Duodenal mucosa (tissue), 2 donors: ENCODE results near the gene ADARB1.
A peak's percentile ranks its signal among the peaks of the same experiment; 100 is the strongest.

Source experiments
- H3K27ac ChIP-seq: one replicate; pipeline ENCODE4 v1.7.0; 2013; ENCODE audit warnings: low read depth, low read length
- H3K27me3 ChIP-seq, 2 donors: one replicate each; pipeline ENCODE4 v1.7.0; 2013; ENCODE audit warnings: low read length in 2 of 2, control low read depth in 1 of 2; ENCODE audit not compliant: insufficient read depth in 2 of 2, control insufficient read depth in 1 of 2
- H3K36me3 ChIP-seq, 2 donors: one replicate each; pipeline ENCODE4 v1.7.0; 2013; ENCODE audit warnings: low read length in 2 of 2, control low read depth in 1 of 2; ENCODE audit not compliant: insufficient read depth in 2 of 2, control insufficient read depth in 1 of 2
- H3K4me1 ChIP-seq, 2 donors: one replicate each; pipeline ENCODE4 v1.7.0; 2013; ENCODE audit warnings: low read length in 2 of 2, control low read depth in 1 of 2; ENCODE audit not compliant: insufficient read depth in 2 of 2, control insufficient read depth in 1 of 2
- H3K4me3 ChIP-seq, 2 donors: one replicate each; pipeline ENCODE4 v1.7.0; 2013; ENCODE audit warnings: low read length in 2 of 2, low read depth in 1 of 2
- H3K9ac ChIP-seq, 2 donors: one replicate each; pipeline ENCODE4 v1.7.0; 2013; ENCODE audit warnings: low read length in 2 of 2, low read depth in 1 of 2
- H3K9me3 ChIP-seq, 2 donors: one replicate each; pipeline ENCODE4 v1.7.0; 2013; ENCODE audit warnings: low read length in 2 of 2, control low read depth in 1 of 2; ENCODE audit not compliant: control insufficient read depth in 1 of 2

ADARB1 gene

DNA sequence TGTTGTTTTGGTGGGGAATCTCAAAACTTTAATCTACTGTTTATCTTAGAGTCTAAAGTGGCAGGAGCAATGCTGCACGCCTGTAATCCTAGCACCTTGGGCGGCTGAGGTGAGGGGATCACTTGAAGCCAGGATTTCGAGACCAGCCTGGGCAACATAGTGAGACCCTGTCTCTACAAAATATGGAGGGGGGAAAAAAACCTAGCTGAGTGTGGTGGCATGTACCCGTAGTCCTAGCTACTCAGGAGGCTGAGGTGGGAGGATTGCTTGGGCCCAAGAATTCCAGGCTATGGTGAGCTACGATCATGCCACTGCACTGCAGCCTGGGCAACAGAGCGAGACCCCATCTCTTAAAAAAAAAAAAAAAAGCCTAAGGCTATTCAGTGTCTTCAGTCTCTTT, 175.2 kb downstream of the ADARB1 start:
- Histone ChIP-seq H3K36me3 (no peaks in the 10 kb centered on the region), H3K9ac (no peak overlapping the region), H3K27me3 (peaks cover 4 to 16% of the 10 kb centered on the region in 2 donors), H3K9me3 (no peaks in the 10 kb centered on the region), H3K27ac (no peak overlapping the region), H3K4me3 (no peak overlapping the region), H3K4me1 (no peaks in the 10 kb centered on the region)

DNA sequence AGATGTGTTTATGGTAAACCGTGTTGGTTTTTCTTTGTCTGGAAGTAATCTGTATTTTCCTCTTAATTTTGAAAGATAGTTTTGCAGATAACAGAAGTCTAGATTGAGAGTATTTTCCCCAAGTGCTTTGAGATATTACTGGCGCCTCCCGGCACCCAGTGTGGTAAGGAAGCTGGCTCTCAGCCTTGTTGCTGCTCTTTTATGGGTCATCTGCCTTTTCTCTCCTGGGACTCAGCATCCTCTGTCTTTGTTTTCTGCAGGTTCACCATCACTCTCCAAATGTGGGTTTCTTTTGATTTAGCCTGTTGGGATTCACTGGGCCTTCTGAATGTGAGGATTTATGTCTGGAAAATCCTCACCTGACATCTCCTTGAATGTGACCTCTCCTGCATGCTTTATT, 175.9 kb downstream of the ADARB1 start:
- Histone ChIP-seq H3K27me3 (peaks cover 4 to 17% of the 10 kb centered on the region in 2 donors), H3K9ac (no peak overlapping the region), H3K9me3 (no peaks in the 10 kb centered on the region), H3K4me3 (no peak overlapping the region), H3K27ac (no peak overlapping the region), H3K36me3 (no peaks in the 10 kb centered on the region), H3K4me1 (no peaks in the 10 kb centered on the region)

DNA sequence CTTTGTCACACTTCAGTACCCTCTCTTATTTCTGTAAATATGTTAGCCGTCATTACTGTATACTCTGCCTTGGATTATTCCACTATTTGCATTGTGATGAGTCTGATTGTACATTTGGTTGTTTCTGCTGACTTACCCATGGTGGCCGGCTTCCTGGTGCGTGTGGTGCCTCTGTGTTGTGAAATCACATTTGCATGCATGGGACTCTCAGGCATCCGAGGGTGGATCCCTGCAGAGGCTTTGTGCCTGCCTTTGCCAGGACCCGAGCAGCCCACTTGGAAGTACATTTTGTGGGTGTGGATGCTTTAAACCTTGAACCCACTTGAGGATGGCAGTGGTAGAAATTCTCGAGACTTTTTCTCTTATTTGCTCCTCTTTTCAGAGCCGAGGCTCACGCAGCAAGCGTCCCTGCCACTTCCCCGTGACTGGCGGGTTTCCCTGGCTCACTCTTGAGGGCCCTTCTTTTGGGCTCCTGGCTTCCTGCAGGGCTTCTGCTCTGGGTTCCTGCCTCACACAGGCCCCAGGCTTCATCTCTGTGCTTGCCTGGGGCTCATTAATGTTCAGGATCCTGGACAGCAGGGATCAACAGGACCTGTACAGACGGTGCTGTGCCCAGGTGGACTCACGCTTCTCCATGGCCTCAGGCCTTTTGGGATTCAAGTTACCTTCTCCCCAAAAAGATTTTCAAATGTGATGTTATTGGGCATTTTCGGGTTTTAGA, 176.7 kb downstream of the ADARB1 start:
- Histone ChIP-seq H3K36me3 (no peaks in the 10 kb centered on the region), H3K4me3 (no peak overlapping the region), H3K9ac (no peak overlapping the region), H3K9me3 (no peaks in the 10 kb centered on the region), H3K4me1 (no peaks in the 10 kb centered on the region), H3K27me3 (peaks cover 8 to 15% of the 10 kb centered on the region in 2 donors), H3K27ac (no peak overlapping the region)

DNA sequence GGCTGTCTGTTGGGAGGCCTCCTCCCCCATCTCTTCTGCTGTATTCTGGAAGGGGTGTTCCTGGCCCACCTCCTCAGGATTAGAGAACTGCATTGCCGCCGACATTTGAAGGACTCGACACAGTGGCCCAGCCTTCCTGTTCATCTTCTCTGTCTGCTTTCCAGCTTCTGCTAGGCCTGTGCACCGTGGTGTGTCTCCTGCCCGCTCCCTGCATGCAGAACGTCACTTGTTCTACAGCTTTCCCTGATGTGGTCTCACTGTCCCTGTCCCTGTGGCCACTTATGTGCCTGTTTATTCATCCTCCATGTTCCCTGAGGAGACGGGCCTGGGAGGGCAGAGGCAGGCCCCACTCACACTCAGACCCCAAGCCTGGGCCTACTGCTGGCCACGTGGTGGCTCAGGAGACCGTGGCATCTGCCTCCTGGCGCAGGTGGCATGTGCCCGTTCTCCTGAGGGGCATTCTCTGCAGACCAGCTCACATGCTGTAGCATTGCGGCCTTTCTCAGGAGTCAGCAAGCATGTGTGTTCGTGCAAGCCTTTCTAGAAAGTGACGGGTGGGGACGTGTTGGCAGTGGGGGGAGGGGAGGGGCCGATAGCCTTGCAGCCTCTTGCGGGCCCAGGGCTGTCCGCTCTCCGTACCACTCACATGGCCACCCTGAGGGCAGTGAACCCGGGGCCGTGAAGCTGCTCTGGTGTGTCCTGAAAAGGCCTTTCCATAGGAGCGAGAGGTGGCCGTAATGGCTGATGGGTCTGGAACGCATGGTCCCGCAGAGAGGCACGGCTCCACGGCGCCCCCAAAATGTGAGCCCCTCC, 177.5 kb downstream of the ADARB1 start:
- Histone ChIP-seq H3K4me1 (no peaks in the 10 kb centered on the region), H3K9ac (no peak overlapping the region), H3K27ac (no peak overlapping the region), H3K4me3 (no peak overlapping the region), H3K9me3 (no peaks in the 10 kb centered on the region), H3K36me3 (no peaks in the 10 kb centered on the region), H3K27me3 (peaks cover 14 to 17% of the 10 kb centered on the region in 2 donors)

DNA sequence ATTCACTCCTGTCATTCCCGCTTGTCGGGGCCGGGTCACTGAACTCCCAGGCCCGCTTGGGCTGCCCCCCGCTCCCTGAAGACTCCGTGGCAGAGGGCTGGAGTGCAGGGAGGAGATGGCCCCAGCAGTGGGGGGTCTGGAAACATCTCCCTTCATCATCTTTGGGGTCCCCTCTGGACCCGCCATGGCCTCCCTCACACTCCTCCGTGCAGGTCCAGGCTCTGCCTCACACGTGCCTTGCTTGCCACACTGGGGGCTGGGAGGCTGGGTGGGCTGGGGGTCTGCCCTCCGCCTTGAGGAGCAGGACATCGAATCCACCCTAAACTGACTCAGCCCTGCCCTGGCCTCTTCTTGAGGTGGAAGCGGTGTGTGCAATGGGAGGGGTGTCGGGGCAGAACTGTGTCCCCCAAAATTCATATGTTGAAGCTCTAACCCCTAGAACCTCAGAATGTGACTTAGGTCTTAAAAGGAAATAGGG, 178.1 kb downstream of the ADARB1 start:
- Histone ChIP-seq H3K4me1 (peaks cover 0 to under 1% of the 10 kb centered on the region in 2 donors), H3K27me3 (peaks cover 20 to 21% of the 10 kb centered on the region in 2 donors), H3K27ac (no peak overlapping the region), H3K9ac (no peak overlapping the region), H3K4me3 (no peak overlapping the region), H3K9me3 (no peaks in the 10 kb centered on the region), H3K36me3 (no peaks in the 10 kb centered on the region)

DNA sequence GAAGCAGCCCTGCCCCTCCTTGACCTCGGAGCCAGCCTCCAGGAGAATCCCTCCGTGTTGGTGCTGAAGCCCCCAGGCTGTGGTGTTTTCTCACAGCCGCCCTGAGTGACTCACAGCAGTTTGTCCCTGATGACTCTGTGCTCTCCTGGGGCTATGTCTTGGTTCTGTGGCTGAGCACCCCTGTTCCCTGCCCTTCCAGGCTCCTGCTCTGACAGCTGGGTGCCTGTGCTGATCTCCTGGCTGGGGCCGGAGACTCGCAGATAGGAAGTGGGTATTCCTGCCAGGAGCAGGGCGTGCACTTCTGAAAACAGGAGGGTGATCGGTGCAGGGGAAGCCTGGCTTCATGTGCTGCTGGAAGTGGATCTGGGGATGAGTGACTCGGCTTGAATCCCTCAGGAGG, 178.8 kb downstream of the ADARB1 start:
- H3K4me1 ChIP-seq: peaks cover 0 to 4% of the 10 kb centered on the region in 2 donors
- H3K36me3 ChIP-seq: no peaks in the 10 kb centered on the region
- H3K9me3 ChIP-seq: no peaks in the 10 kb centered on the region
- no peak overlapping the region for H3K27ac ChIP-seq
- H3K9ac ChIP-seq: no peak overlapping the region
- peaks cover 26 to 27% of the 10 kb centered on the region in 2 donors for H3K27me3 ChIP-seq
- no peak overlapping the region for H3K4me3 ChIP-seq

DNA sequence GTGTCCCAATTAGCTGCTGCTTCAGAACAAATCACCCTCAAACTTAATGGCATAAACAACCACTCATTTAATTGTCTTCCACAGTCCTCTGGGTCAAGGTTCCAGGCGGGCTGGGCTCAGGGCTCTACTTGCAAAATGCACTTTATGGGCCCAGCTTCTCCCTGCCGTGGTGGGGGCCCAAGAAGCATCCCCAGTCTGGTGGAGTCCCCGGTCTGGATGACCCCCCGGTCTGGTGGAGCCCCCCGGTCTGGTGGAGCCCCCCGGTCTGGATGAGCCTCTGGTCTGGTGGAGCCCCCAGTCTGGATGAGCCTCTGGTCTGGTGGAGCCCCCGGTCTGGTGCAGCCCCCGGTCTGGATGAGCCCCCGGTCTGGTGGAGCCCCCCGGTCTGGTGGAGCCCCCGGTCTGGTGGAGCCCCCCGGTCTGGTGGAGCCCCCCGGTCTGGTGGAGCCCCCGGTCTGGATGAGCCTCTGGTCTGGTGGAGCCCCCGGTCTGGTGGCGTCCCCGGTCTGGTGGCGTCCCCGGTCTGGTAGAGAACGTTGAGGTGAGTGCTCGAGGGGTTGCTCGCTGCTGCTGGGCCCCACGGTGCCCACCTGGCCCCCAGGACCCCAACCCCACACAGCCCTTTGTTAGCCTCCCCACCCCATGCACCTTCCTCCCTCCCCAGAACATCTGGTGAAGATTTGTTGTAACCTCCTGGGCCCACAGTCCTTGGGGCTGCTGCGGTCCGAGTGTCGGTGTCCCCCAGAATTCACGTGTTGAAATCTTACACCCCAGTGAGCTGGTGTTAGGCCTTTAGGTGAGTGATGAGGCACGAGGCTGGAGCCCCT, 179.5 kb downstream of the ADARB1 start:
- Histone ChIP-seq H3K9ac (no peak overlapping the region), H3K27me3 (peaks cover 24 to 30% of the 10 kb centered on the region in 2 donors), H3K27ac (no peak overlapping the region), H3K9me3 (no peaks in the 10 kb centered on the region), H3K36me3 (no peaks in the 10 kb centered on the region), H3K4me1 (peaks cover 0 to 4% of the 10 kb centered on the region in 2 donors), H3K4me3 (no peak overlapping the region)

DNA sequence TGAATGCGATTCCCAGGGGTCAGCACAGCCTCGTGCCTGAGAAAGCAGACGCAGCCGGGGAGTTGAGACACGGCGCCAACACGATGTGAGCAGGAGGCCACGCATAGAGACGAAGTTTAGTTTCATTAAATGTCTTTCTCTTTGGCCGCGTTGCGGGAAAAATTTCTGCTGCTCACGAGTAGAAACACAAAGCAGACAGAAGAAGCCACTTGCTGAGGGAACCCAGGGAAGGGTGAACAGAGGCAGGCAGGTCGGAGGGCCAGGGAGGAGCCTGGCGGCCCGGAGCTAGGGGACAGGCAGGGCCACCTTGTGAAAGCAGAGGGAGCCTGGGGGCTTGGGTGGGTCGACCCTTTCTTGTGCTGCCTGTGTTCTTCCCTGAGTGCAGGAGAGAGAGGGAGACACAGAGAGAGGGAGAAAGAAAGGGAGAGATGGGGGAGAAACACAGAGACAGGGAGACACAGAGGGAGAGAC, 180.1 kb downstream of the ADARB1 start:
- H3K4me1 ChIP-seq: peaks cover 0 to 4% of the 10 kb centered on the region in 2 donors
- H3K9ac ChIP-seq: no peak overlapping the region
- H3K9me3 ChIP-seq: no peaks in the 10 kb centered on the region
- no peak overlapping the region for H3K4me3 ChIP-seq
- H3K27ac ChIP-seq: no peak overlapping the region
- H3K27me3 ChIP-seq: peaks cover 23 to 31% of the 10 kb centered on the region in 2 donors
- no peaks in the 10 kb centered on the region for H3K36me3 ChIP-seq

DNA sequence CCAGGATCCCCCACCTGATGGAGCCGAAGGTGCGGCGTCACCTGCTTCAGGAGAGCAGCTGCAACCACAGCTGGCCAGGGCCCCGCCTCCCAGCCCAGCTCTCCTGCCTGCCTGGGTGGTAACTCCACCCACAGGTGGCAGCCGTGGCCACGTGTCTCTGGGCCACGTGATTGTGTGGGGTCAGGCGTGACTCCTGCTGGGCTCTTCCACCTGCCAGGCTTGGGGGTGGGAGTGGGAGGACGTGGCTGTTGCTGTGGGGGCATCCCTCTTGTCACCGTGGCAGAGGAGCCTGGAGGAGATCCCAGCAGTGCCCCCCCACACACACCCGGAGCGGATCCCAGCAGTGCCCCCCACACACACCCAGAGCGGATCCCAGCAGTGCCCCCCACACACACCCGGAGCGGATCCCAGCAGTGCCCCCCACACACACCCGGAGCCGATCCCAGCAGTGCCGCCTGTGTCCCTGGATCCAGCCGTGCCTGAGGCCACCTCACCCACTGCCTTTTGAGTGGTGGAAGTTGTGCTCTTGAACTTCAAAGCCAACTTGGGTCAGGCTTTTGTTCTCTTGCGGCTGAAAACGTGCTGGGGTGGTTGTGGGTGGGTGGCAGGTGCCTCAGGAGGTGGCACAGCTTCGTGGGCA, 181.1 kb downstream of the ADARB1 start:
- Histone ChIP-seq H3K9me3 (no peaks in the 10 kb centered on the region), H3K9ac (no peak overlapping the region), H3K27ac (no peak overlapping the region), H3K36me3 (no peaks in the 10 kb centered on the region), H3K4me1 (peaks cover 0 to 4% of the 10 kb centered on the region in 2 donors), H3K4me3 (peak overlapping the region; percentile 54 to 61), H3K27me3 (peaks cover 23 to 31% of the 10 kb centered on the region in 2 donors)
